Measurements from ENCODE around the gene PARVA.

PARVA gene

GRCh38 chr11:12534549-12534948 lies 157.2 kb downstream of the PARVA start:
- DNase-seq: no peak

- no peak for DNase-seq
Measured at GRCh38 chr11:12535321-12535720, 157.9 kb downstream of the PARVA start.

- DNase-seq: no peak
Measured at GRCh38 chr11:12536566-12536965, 159.2 kb downstream of the PARVA start.

- DNase-seq: no peak
Measured at GRCh38 chr11:12537778-12538401, 160.5 kb downstream of the PARVA start.

GRCh38 chr11:12538889-12539421 lies 161.6 kb downstream of the PARVA start:
- DNase-seq: no peak

GRCh38 chr11:12539572-12539971 lies 162.2 kb downstream of the PARVA start:
- DNase-seq: no peak

GRCh38 chr11:12540075-12540680 lies 162.8 kb downstream of the PARVA start:
- no peak for DNase-seq

GRCh38 chr11:12540913-12541582 lies 163.7 kb downstream of the PARVA start:
- no peak for DNase-seq

- no peak for DNase-seq
Measured at GRCh38 chr11:12541583-12542151, 164.3 kb downstream of the PARVA start.

- DNase-seq: no peak
Measured at GRCh38 chr11:12542186-12542935, 165.0 kb downstream of the PARVA start.

- no peak for DNase-seq
Measured at GRCh38 chr11:12543596-12544415, 166.4 kb downstream of the PARVA start.

GRCh38 chr11:12544986-12545775 lies 167.8 kb downstream of the PARVA start:
- no peak for DNase-seq

GRCh38 chr11:12546122-12546521 lies 168.8 kb downstream of the PARVA start:
- no peak for DNase-seq

- no peak for DNase-seq
Measured at GRCh38 chr11:12546660-12547059, 169.3 kb downstream of the PARVA start.

GRCh38 chr11:12547953-12548650 lies 170.7 kb downstream of the PARVA start:
- DNase-seq: no peak

GRCh38 chr11:12552692-12553091 lies 175.3 kb downstream of the PARVA start:
- DNase-seq: no peak

- no peak for DNase-seq
Measured at GRCh38 chr11:12554122-12554521, 176.8 kb downstream of the PARVA start.

- DNase-seq: no peak
Measured at GRCh38 chr11:12556155-12556554, 178.8 kb downstream of the PARVA start.

GRCh38 chr11:12556788-12557384 lies 179.5 kb downstream of the PARVA start:
- DNase-seq: no peak

- no peak for DNase-seq
Measured at GRCh38 chr11:12559011-12559410, 181.6 kb downstream of the PARVA start.

Data from suppressor macrophage treated with lipopolysaccharide for 1 hour (primary cell).